HG03378 (cell line): Measurements from ENCODE around the gene PINLYP.
"Not testable (repeated sequence)": the region's sequence is repeated elsewhere in the genome, so short reads cannot be mapped to it uniquely, and the experiment has no call there.

Experiments
- ATAC-seq: cut with Tn5 transposase; IDR thresholded peaks from one replicate; pipeline ENCODE4 v1.9.1; 2021; ENCODE audit warnings: mild to moderate bottlenecking, moderate library complexity; ENCODE audit not compliant: unreplicated experiment

The PINLYP gene

DNA sequence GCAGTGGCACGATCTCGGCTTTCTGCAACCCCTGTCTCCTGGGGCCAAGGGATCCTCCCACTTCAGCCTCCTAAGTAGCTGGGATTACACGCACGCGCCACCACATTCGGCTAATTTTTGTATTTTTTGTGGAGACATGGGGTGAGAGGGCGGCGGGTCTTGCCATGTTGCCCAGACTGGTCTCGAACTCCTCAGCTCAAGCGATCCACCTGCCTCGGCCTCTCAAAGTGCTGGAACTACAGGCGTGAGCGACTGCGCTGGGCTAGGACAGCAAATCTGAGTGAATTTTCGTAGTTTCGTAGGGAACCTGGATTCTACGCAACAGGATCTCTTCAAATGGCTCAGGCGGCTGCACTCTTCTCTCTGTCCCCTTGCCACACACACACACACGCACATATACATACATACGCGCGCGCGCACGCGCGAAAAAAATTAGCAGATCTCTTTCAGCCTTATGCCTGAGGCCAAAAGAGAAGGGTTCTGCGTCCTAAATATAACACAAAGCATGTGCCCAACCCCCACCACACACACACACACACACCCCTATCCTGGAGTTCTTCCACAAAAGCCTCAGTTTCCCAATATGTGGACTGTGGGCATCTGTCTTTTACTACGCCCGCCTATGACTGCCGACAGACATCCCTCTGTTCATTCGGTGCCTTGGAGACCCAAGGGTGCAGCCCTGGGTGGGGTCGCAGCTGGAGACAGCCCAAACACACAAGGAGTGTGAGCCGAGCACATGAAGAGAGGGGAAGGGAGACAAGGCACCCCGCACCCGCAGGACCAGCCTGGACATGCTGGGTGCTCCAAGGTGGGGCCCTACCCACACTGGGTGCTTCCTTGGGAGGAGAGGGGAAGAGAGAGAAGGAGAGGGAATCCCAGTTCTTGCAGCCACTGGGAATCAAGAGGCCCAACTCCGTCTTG is 616 bp downstream of the PINLYP start:
- ATAC-seq: no peak

DNA sequence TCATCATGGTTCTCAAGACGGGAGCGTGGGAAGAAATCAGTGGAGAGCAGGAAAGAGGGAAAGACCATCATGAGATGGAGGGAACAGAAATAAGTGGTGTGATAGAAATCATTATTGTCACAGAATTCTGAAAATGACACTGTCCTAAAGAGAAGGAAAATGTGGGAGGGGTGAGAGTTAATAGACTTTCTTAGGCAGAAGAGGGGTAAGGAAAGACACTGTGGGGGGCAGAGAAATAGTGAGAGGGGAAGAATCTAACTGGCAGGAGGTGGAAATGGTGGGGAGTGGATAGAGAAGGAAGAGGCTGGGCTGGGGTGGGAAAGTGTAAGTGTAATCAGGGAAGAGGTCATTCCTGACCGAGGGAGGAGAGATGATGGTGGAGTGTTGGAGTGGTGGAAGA is 3.2 kb downstream of the PINLYP start:
- ATAC-seq: no peak

DNA sequence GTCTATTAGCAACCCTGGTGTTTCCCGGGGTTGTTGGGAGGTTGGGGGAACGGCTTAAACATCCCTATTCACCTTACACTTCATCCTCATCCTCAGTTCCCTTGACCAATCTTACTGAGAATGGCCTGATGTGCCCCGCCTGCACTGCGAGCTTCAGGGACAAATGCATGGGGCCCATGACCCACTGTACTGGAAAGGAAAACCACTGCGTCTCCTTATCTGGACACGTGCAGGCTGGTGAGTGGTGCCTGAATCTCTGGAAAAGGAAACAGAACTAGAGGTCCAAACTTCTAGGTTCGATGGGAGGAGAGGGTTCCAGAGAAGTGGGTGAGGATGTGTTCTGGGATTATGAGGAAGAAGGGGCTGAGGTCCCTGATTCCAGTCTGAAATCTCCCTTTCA is 5.9 kb downstream of the PINLYP start:
- ATAC-seq: no peak

DNA sequence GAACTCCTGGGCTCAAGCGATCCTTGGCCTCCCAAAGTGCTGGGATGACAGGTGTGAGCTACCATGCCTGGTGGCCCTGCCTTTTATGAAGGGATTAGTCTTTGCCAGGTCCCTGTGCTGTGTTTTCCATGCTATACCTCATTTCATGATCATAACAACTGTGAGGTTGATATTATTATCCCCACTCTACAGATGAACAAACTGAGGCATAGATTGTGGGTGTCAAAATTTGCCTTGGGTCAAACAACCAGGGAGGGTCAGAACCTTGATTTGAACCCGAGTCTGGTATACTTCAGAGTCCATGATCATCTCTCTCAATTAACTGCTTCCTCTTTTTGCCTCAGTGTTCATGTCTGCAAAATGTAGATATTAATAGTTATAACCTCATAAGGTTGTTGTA is 6.9 kb downstream of the PINLYP start:
- ATAC-seq: no peak

DNA sequence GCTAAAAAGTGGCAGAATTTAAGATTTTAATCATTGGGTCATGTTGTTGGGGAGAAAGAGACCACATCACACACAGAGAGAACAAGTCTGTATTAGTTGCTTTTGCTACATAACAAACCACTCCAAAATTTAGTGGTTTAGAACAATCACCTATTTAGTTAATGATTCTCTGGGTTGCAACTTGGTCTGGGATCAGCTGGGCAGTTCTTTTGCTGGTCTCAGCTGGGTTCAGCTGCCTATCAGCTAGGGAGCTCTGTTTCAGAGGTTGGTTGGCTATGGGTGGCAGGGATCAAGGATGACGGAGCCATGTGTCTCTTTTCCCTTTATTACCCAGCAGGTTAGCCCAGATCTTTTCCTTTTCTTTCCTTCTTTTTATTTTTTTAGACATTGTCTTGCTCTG is 8.9 kb downstream of the PINLYP start:
- ATAC-seq: no peak

DNA sequence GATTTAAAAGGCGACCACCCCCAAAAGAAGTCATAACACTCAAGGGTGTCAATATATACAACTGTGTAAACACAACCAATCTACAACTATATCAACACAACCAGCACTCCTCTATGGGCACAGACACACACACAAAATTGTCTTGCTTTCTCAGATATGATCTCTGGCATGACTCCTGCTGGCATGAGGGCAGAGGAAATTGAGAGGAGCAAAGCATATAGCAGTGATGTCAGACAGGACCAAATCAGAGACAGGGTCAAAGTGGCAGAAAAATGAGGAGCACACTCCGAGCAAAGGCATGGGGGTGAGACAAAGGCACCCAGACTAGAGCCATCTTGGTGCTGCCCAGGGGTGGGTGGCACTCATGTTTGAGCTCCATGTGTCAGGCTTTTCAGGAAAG is 10.7 kb downstream of the PINLYP start:
- ATAC-seq: no peak

DNA sequence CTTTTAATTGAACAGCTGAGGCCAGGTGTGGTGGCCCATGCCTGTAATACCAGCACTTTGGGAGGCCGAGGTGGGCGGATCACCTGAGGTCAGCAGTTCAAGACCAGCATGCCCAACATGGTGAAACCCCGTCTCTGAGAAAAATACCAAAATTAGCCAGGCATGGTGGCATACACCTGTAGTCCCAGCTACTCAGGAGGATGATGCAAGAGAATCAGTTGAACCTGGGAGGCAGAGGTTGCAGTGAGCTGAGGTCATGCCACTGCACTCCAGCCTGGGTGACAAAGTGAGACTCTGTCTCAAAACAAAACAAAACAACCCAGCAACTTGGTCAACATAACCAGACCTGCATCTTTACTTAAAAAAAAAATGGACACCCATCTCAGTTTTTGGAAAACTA is 11.4 kb downstream of the PINLYP start:
- not testable (repeated sequence) for ATAC-seq

DNA sequence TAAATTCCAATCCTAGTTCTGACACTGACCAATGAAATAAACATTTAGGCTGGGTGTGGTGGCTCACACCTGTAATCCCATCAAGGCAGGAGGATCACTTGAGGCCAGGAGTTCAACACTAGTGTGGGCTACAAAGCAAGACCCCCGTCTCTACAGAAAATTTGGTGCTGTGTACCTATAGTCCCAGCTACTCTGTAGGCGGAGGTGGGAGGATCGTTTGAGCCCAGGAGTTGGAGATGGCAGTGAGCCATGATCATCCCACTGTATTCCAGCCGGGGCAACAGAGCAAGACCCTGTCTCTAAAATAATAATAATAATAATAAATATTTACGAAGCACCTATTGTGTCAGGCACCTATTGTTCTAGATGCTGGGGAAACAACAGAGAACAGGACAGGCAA is 13.7 kb downstream of the PINLYP start:
- no peak for ATAC-seq

DNA sequence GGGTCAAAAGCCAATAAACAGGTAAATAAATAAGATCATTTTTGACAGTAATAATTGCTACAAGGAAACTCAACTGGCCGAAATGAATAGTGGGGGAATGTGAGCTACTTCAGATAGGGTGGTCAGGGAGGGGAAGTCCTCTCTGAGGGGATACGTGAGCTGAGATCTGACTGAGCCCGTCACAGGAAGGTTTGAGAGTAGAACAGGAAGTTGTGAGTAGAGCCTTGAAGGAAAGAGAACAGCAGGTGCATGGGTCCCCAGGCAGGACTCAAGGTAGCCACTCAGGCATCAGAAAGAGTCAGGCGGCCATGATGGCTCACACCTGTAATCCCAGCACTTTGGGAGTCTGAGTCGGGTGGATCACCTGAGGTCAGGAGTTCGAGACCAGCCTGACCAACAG is 14.1 kb downstream of the PINLYP start:
- ATAC-seq: no peak

DNA sequence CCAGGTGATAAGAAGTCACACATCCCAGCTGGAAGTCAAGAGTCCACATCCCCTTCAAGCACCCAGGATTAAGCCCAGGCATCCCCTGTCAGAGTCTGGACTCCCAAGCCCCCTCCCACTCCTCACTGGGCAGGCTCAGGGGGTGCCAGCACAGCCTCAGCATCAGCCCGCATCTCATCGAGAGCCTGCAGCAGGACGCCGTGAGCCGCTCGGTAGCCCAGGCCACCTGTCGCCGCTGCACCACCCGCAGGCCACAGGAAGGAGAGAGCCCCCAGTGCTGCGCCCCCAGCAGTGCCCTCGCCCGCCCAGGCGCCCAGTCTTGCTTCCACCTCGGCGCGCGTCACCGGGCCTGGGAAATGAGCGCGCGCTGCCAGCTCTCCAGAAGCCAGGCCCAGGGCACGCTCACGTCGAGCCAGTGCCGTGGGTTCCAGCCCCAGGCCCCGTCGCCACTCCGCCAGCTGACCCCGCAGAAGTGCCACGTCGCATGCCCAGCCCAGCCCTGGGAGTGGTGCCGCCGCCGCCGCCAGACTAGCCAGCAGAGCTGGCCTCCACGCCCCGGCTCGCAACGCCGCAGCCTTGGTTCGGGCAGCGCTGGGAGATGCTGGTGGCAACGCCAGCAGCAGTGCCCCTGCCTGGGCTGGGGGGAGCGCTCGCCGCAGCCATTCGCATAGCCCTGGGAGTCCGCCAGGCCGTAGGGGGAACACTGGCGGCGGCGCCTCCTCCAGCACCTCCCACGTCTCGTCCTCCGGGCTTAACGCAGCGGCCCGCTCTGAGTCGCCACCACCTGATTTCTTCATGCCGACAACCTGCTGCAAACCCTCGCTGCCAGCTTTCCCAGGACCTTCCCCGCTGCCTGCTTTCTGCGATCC is 16.5 kb downstream of the PINLYP start:
- no peak for ATAC-seq

DNA sequence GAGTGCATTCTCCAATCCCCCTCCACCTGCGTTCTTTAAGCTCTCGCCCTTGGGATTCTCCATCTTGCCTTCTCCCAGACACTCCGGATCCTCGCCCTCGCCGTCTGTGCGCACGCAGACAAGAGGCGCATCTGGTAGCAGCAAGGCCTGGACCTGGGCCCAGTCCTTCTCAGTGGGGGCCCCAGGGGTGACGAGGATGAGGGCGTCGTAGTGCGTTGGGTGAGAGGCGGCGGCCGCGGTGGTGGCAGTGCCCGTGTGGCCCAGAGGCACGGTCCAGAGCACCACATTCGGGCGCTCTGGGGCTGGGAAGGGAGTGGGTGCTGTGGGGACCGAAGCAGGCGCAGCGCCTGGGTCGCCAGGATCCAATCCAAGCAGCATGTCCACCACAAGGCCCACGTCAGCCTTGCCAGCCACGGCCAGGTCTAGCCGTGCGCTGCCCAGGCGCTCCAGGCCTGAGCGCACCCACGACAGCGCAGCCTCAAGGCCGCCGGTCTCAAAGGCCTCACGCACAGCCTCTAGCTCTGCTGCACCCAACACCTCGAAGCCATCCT is 17.3 kb downstream of the PINLYP start:
- no peak for ATAC-seq

DNA sequence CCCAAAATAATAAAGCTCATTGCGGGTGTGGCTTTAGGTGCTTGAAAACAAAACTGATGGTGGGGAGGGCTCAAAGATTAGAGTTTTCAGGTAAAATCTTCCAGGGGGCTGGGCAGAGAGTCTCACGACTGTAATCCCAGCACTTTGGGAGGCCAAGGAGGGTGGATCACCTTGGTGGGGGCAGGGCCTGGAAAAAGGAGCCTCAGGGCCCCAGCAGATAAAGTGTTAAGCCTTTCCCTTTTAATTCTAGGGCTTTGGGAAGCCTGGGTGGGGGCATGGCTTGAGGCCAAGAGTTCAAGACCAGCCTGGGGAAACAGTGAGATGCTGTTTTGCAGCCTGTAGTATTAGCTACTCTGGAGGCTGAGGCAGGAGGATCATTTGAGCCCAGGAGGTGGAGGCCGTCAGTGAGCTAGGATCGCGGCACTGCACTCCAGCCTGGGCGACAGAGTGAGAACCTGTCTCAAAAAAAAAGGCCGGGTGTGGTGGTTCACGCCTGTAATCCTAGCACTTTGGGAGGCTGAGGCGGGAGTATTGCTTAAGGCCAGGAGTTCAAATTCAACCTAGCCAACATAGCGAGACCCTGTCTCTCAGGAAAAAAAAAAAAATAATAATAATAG is 18.6 kb downstream of the PINLYP start:
- no peak for ATAC-seq

DNA sequence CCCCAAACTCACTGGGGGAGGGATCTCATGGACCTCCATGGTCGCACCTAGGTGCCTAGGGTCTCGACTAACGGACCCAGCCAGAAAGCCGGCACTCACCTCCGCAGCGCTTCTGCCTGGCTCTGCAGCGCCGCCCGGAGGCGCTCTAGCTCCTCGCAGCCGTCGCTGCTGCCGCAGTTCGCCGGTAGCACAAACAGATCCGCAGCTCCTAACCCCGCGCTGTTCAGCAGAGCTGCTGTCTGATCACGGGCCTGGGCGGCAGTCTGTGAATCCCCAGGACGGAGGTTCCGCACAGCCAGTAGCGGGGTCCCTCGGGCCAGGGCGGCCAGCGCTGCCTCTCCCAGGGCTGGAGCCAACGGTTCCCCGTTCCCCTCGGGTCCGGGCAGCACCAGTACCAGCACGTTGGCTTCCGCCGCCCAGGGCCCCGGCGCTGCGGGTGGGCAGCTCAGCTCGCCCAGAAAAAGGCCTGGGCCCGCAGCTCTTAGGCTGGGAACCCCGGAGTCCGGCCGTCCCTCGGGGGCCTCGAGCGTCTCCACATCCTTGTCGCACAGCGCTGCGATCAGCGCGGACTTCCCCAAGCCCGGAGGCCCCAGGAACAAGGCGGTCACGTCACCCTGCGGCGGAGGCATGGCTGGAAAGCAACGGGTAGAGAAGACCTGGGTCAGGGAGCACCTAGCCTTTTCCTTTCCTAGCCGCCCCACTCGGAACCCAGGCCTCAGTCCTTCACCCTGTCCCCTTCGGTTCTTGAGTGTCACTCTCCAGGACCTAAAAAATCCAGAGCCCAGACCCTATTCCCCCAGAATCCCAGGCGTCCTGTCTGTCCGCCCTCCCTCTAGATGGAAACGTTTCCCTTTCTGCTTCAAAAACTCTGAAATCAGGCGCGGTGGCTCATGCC is 19.4 kb downstream of the PINLYP start:
- ATAC-seq: no peak

DNA sequence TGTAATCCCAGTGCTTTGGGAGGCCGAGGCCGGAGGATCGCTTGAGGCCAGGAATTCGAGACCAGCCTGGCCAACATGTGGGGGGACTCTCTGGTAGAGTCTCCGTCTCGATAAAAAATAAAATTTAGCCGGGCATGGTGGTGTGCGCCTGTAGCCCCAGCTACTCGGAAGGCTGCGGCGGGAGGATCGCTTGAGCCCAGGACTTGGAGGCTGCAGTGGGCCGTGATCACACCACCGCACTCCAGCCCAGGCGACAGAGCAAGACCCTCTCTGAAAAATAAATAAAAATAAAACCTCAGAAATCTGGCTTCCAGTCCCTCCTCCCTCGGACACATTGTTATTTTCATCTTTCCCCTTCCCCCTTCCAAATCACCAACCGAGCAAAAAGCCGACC is 20.0 kb downstream of the PINLYP start:
- no peak for ATAC-seq

DNA sequence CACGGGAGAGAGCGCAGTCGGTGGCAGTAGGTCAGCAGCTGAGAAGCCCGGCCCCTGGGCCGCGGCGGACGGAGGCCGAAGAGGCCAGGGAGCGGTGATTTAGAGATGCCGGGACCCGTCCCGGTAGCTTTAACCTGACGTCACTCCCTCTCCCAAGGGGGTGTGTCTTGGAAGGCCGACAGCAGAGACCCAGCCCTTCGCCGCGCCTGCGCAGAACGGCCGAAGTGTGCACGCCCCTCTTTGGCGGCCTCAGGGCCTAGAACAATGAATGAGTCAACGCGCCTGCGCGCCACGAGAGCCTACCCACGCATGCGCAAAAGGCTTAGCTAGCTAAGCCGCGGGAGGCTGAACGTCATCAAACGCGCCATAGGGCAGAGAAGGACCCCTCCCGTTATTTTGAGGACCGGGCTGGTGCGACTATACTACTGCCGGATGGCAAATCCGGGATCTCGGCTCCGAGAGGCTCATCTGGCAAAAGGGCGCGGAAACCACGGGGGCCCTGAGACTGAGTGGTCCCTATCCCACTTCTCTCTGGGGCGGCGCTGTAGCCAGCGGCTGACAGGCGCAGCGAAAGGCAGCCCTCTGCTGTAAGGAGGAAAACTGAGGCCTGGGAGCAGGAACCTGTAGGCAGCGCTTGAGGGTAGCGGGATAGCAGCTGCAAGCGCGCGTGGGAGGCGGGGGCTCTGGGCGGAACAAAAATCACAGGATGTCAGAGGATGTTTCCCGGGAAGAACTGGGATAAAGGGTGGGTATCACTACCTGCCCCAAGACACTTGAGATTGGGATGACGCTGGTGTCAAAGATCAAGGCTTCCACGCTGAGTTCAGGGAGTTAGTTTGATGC is 20.6 kb downstream of the PINLYP start, which contains the start of the genes IRGQ and ZNF576:
IRGQ (minus strand) TSS at position 136 of the 843 bp plus-strand sequence. CDS start 796 bp downstream, outside the sequence.
ZNF576 (plus strand) TSS at position 597 of the 843 bp plus-strand sequence. CDS start 514 bp downstream, outside the sequence.
- peak; percentile 79 for ATAC-seq

DNA sequence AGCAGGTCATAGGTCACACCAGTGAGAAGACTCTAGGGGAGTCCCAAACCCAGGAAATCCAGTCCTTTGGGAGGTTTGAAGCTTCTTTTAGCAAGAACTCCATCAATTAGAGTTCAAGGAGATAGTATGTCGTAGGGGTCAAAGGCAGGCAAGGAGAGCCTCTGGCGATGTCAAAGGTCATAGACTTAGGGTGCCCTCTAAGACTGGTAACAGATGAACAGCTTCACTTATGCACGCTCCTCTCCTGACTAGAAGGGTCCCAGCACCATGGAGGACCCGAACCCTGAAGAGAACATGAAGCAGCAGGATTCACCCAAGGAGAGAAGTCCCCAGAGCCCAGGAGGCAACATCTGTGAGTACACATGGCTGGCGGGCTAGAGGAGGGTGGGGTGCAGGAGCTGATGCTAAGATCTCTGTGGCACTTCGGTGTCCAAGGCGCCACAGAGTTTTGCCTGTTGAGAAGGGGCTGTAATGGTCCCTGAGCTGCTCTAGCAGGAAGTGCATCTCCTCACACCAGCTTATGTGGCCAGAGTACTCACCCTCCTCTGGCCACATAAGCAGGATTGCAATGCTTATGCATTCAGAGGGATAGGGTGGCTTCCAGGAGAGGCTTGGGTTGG is 21.4 kb downstream of the PINLYP start:
- no peak for ATAC-seq

DNA sequence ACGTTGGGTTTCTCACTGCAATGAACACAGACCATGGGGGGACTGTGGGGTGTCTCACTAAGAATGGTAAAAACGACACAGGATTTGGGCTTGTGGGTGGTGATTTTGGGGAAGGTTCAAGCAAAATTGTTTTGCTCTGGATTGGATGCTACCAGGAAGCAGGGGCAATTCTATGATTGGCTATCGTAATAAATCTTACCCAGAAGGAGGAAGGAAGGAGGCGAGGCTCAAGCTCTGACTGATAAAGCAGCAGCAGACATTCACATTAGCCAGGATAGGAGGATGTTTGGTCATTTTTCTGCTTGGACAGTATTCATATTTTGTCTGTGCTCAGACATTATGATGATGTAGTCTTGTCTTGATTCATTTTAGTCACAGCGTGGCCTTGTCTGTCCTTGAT is 22.3 kb downstream of the PINLYP start:
- ATAC-seq: no peak

DNA sequence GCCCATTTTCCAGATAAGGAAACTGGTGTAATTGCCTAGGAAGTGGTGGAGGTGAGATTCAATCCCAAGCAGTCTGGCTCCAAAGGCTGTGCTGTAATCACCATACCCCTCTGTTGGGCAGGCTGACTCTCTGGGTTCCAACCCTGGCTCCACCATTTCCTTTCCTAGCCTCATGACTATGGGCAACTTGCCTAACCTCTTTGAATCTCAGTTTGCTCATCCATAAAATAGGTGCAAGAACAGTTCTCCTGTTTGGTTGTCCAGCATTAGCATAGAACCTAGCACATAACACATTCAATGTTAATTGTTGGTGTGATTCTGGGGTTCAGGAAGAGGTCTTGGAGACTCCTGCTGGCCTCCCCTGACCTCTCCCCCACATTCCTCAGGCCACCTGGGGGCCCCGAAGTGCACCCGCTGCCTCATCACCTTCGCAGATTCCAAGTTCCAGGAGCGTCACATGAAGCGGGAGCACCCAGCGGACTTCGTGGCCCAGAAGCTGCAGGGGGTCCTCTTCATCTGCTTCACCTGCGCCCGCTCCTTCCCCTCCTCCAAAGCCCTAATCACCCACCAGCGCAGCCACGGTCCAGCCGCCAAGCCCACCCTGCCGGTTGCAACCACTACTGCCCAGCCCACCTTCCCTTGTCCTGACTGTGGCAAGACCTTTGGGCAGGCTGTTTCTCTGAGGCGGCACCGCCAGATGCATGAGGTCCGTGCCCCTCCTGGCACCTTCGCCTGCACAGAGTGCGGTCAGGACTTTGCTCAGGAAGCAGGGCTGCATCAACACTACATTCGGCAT is 23.0 kb downstream of the PINLYP start:
- ATAC-seq: no peak
